Measurements from ENCODE around the gene TIGAR. TPM values are rescaled to one million over a fixed set of nuclear protein-coding genes. Genes with fewer than 3 reads are reported as not detected.

TIGAR gene
- total and polyA plus RNA-seq, 4 donors = 0.56 to 3.3 (median 2.0) TPM

DNA sequence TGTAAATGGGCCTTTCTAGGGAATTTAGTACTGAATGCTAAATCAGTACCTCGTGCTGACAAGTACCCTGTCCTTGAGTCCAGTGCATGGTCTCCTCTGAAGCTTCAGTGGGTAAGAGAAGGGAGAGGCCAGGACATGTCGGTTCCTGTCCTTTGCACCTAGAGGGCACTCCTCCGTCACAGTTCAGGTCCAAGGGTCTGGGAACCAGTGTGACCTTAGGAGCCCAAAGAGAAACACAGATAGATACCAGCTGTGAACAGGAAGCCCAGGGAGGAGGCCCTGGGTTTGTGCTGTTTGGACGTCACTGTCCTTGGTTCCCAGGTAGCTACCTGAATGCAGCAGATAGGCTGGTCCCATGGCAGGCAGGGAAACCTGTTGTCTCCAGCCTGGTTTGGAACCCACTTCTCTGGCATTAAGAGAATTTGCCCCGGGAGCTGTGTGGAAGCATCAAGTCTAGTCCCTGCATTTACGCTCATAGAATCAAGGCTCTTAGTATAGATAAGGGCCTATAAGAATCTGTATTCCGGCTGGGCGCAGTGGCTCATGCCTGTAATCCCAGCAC lies 62.4 kb downstream of the TIGAR start:
- no peaks in the 10 kb centered on the region for H3K4me1 ChIP-seq (ENCODE audit: control insufficient read depth in 4 of 4, insufficient read depth in 4 of 4, low read length in 3 of 4)
- TF ChIP-seq, protein P1, sequence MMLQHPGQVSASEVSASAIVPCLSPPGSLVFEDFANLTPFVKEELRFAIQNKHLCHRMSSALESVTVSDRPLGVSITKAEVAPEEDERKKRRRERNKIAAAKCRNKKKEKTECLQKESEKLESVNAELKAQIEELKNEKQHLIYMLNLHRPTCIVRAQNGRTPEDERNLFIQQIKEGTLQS (IDR thresholded peaks at IDR 0.05) = no peak
- TF ChIP-seq NR2F2 (IDR thresholded peaks at IDR 0.05) (no peak), HNF4A (conservative IDR thresholded peaks at IDR 0.05) (peak; percentile 8 to 50), SP1 (IDR thresholded peaks at IDR 0.05) (no peak)
- TF ChIP-seq, protein P2, sequence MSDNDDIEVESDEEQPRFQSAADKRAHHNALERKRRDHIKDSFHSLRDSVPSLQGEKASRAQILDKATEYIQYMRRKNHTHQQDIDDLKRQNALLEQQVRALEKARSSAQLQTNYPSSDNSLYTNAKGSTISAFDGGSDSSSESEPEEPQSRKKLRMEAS (IDR thresholded peaks at IDR 0.05) = no peak
- peaks cover 0 to 3% (median 2%) of the 10 kb centered on the region in 4 donors for H3K27me3 ChIP-seq (ENCODE audit: control insufficient read depth in 4 of 4, insufficient read depth in 4 of 4, low read length in 3 of 4)
- no peaks in the 10 kb centered on the region for H3K9me3 ChIP-seq (ENCODE audit: control insufficient read depth in 4 of 4, low read length in 3 of 4)
- no peaks in the 10 kb centered on the region for H3K36me3 ChIP-seq (ENCODE audit: control insufficient read depth in 4 of 4, insufficient read depth in 3 of 4, low read depth in 1 of 4, low read length in 3 of 4)
- H3K27ac ChIP-seq (ENCODE audit: low read depth in 1 of 2, low read length in 2 of 2) = no peak overlapping the region
- no peak for DNase-seq (ENCODE audit: low spot score)
- H3K4me3 ChIP-seq (ENCODE audit: low read depth in 1 of 3, low read length in 3 of 3) = no peak overlapping the region
- no peak overlapping the region for H3K9ac ChIP-seq (ENCODE audit: low read depth in 1 of 2, low read length in 2 of 2)
- 68% methylated on average over 8 of the region's 8 CpGs for WGBS

DNA sequence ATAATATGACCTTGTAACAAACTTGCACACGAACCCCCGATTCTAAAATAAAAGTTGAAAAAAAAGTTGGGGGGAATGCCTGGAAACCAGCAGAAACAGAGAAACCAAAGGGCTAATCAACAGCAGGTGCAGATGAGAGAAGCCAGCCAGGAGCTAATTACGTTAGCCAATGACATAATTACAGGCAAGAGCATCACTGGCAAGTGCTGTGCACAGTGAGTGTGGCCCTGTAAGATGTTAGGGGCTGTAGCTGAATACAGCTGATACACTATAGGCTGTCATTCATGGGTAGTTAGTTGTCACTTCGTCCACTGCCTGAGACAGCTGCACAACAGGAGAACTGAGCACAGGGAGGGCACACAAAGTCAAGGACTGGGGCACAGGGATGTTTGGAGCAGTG lies 65.8 kb downstream of the TIGAR start:
- no peaks in the 10 kb centered on the region for H3K9me3 ChIP-seq (ENCODE audit: control insufficient read depth in 4 of 4, low read length in 3 of 4)
- no peaks in the 10 kb centered on the region for H3K4me1 ChIP-seq (ENCODE audit: control insufficient read depth in 4 of 4, insufficient read depth in 4 of 4, low read length in 3 of 4)
- 72% methylated on average over 4 of the region's 4 CpGs for WGBS
- H3K4me3 ChIP-seq (ENCODE audit: low read depth in 1 of 3, low read length in 3 of 3) = no peak overlapping the region
- H3K27ac ChIP-seq (ENCODE audit: low read depth in 1 of 2, low read length in 2 of 2) = no peak overlapping the region
- H3K27me3 ChIP-seq (ENCODE audit: control insufficient read depth in 4 of 4, insufficient read depth in 4 of 4, low read length in 3 of 4) = peaks cover 0 to 3% (median 1%) of the 10 kb centered on the region in 4 donors
- DNase-seq (ENCODE audit: low spot score) = no peak
- no peak for TF ChIP-seq JUND (IDR thresholded peaks at IDR 0.05)
- TF ChIP-seq RXRA (IDR thresholded peaks at IDR 0.05) = no peak
- TF ChIP-seq NR2F2 (IDR thresholded peaks at IDR 0.05) = no peak
- no peak for TF ChIP-seq EGR1 (IDR thresholded peaks at IDR 0.05; ENCODE audit: low read depth in 2 of 2)
- no peak overlapping the region for H3K9ac ChIP-seq (ENCODE audit: low read depth in 1 of 2, low read length in 2 of 2)
- no peaks in the 10 kb centered on the region for H3K36me3 ChIP-seq (ENCODE audit: control insufficient read depth in 4 of 4, insufficient read depth in 3 of 4, low read depth in 1 of 4, low read length in 3 of 4)

DNA sequence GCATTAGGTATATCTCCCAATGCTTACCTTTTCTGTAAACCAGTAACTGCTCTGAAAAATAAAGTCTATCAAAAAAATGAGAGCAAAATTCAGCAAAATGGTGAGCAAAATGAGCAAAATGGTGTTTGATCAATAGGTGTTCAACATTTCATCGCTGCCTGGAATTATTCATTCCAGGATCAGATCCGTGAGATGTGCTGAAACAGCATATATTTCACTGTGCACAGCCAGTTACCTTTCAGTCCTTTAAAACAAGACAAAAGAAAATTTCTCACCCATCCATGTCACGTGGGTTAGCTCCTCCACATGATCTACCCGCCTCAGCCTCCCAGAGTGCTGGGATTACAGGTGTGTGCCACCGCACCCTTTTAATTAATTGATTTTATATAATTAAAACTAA lies 66.6 kb downstream of the TIGAR start:
- no peak overlapping the region for H3K9ac ChIP-seq (ENCODE audit: low read depth in 1 of 2, low read length in 2 of 2)
- H3K4me1 ChIP-seq (ENCODE audit: control insufficient read depth in 4 of 4, insufficient read depth in 4 of 4, low read length in 3 of 4) = no peaks in the 10 kb centered on the region
- no peak overlapping the region for H3K27ac ChIP-seq (ENCODE audit: low read depth in 1 of 2, low read length in 2 of 2)
- DNase-seq (ENCODE audit: low spot score) = no peak
- no peaks in the 10 kb centered on the region for H3K36me3 ChIP-seq (ENCODE audit: control insufficient read depth in 4 of 4, insufficient read depth in 3 of 4, low read depth in 1 of 4, low read length in 3 of 4)
- H3K27me3 ChIP-seq (ENCODE audit: control insufficient read depth in 4 of 4, insufficient read depth in 4 of 4, low read length in 3 of 4) = peaks cover 0 to 3% (median 2%) of the 10 kb centered on the region in 4 donors
- H3K4me3 ChIP-seq (ENCODE audit: low read depth in 1 of 3, low read length in 3 of 3) = no peak overlapping the region
- no peaks in the 10 kb centered on the region for H3K9me3 ChIP-seq (ENCODE audit: control insufficient read depth in 4 of 4, low read length in 3 of 4)
- WGBS = 83% methylated on average over 5 of the region's 5 CpGs
- no peak for TF ChIP-seq SP1 (IDR thresholded peaks at IDR 0.05)
- no peak for TF ChIP-seq GABPA (IDR thresholded peaks at IDR 0.05 in 1 of 2, conservative IDR thresholded peaks at IDR 0.05 in 1 of 2)
- TF ChIP-seq, protein P3, sequence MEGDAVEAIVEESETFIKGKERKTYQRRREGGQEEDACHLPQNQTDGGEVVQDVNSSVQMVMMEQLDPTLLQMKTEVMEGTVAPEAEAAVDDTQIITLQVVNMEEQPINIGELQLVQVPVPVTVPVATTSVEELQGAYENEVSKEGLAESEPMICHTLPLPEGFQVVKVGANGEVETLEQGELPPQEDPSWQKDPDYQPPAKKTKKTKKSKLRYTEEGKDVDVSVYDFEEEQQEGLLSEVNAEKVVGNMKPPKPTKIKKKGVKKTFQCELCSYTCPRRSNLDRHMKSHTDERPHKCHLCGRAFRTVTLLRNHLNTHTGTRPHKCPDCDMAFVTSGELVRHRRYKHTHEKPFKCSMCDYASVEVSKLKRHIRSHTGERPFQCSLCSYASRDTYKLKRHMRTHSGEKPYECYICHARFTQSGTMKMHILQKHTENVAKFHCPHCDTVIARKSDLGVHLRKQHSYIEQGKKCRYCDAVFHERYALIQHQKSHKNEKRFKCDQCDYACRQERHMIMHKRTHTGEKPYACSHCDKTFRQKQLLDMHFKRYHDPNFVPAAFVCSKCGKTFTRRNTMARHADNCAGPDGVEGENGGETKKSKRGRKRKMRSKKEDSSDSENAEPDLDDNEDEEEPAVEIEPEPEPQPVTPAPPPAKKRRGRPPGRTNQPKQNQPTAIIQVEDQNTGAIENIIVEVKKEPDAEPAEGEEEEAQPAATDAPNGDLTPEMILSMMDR (IDR thresholded peaks at IDR 0.05; ENCODE audit: low read depth, low read length, missing input control) = no peak
- TF ChIP-seq, protein P1 (IDR thresholded peaks at IDR 0.05) = no peak
- no peak for TF ChIP-seq HNF4G (IDR thresholded peaks at IDR 0.05)
- no peak for TF ChIP-seq EGR1 (IDR thresholded peaks at IDR 0.05; ENCODE audit: low read depth in 2 of 2)
- TF ChIP-seq RXRA (IDR thresholded peaks at IDR 0.05) = no peak
- no peak for TF ChIP-seq HNF4A (conservative IDR thresholded peaks at IDR 0.05)
- TF ChIP-seq RAD21 (IDR thresholded peaks at IDR 0.05) = no peak
- no peak for TF ChIP-seq YY1 (IDR thresholded peaks at IDR 0.05)
- TF ChIP-seq, protein P2 (IDR thresholded peaks at IDR 0.05) = no peak
- no peak for TF ChIP-seq FOXA1 (IDR thresholded peaks at IDR 0.05)
- TF ChIP-seq FOXA2 (IDR thresholded peaks at IDR 0.05) = no peak
- no peak for TF ChIP-seq NR2F2 (IDR thresholded peaks at IDR 0.05)
- TF ChIP-seq, protein P4, sequence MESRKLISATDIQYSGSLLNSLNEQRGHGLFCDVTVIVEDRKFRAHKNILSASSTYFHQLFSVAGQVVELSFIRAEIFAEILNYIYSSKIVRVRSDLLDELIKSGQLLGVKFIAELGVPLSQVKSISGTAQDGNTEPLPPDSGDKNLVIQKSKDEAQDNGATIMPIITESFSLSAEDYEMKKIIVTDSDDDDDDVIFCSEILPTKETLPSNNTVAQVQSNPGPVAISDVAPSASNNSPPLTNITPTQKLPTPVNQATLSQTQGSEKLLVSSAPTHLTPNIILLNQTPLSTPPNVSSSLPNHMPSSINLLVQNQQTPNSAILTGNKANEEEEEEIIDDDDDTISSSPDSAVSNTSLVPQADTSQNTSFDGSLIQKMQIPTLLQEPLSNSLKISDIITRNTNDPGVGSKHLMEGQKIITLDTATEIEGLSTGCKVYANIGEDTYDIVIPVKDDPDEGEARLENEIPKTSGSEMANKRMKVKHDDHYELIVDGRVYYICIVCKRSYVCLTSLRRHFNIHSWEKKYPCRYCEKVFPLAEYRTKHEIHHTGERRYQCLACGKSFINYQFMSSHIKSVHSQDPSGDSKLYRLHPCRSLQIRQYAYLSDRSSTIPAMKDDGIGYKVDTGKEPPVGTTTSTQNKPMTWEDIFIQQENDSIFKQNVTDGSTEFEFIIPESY (IDR thresholded peaks at IDR 0.05) = no peak
- TF ChIP-seq, protein P5, sequence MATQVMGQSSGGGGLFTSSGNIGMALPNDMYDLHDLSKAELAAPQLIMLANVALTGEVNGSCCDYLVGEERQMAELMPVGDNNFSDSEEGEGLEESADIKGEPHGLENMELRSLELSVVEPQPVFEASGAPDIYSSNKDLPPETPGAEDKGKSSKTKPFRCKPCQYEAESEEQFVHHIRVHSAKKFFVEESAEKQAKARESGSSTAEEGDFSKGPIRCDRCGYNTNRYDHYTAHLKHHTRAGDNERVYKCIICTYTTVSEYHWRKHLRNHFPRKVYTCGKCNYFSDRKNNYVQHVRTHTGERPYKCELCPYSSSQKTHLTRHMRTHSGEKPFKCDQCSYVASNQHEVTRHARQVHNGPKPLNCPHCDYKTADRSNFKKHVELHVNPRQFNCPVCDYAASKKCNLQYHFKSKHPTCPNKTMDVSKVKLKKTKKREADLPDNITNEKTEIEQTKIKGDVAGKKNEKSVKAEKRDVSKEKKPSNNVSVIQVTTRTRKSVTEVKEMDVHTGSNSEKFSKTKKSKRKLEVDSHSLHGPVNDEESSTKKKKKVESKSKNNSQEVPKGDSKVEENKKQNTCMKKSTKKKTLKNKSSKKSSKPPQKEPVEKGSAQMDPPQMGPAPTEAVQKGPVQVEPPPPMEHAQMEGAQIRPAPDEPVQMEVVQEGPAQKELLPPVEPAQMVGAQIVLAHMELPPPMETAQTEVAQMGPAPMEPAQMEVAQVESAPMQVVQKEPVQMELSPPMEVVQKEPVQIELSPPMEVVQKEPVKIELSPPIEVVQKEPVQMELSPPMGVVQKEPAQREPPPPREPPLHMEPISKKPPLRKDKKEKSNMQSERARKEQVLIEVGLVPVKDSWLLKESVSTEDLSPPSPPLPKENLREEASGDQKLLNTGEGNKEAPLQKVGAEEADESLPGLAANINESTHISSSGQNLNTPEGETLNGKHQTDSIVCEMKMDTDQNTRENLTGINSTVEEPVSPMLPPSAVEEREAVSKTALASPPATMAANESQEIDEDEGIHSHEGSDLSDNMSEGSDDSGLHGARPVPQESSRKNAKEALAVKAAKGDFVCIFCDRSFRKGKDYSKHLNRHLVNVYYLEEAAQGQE (IDR thresholded peaks at IDR 0.05) = no peak
- TF ChIP-seq JUND (IDR thresholded peaks at IDR 0.05) = no peak
- no peak for TF ChIP-seq TAF1 (conservative IDR thresholded peaks at IDR 0.05)
